Measurements from ENCODE around the gene STRA8. TPM values are rescaled to one million over a fixed set of nuclear protein-coding genes. Genes with fewer than 3 reads are reported as not detected.
A peak's percentile ranks its signal among the peaks of the same experiment; 100 is the strongest.

STRA8 gene
- total and polyA plus RNA-seq, 2 of the 13 experiments (the other 11 are each of a cell fraction or from before 2014, with no cell fraction given) = not detected

DNA sequence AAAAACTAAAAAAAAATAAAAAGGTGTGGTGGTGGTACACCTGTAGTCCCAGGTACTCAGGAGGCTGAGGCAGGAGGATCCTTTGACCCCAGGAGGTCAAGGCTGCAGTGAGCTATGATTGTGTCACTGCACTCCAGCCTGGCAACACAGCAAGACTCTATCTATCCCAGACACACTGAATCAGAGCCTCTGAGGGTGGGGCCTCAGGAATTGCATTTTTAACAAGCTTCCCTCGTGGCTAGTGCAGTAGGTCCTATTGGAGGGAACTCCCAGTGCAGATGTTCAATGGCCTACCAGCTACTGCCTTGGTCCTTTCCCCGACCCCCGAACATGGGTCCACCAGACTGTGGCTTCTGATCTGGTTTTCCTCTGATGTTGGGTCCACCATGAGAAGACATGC, 14.9 kb downstream of the STRA8 start:
- WGBS (ENCODE audit: low lambda C conversion rate) = 88% methylated on average over 2 of the region's 3 CpGs
- CTCF ChIA-PET (ENCODE audit: low intra/inter-chr PET ratio, low total read pairs) = no interaction called here
- in situ Hi-C loops (cut with HindIII; ENCODE audit: extremely low pct_ligation_motif_present, low pct_unique_long_range_greater_than_20kb) = no loop called here
- intact Hi-C loops (cut with micrococcal nuclease; ENCODE audit: unreplicated experiment) = no loop called here
- no TSS peak for BruUV-seq (replicated peaks)
- TF ChIP-seq, protein P1, sequence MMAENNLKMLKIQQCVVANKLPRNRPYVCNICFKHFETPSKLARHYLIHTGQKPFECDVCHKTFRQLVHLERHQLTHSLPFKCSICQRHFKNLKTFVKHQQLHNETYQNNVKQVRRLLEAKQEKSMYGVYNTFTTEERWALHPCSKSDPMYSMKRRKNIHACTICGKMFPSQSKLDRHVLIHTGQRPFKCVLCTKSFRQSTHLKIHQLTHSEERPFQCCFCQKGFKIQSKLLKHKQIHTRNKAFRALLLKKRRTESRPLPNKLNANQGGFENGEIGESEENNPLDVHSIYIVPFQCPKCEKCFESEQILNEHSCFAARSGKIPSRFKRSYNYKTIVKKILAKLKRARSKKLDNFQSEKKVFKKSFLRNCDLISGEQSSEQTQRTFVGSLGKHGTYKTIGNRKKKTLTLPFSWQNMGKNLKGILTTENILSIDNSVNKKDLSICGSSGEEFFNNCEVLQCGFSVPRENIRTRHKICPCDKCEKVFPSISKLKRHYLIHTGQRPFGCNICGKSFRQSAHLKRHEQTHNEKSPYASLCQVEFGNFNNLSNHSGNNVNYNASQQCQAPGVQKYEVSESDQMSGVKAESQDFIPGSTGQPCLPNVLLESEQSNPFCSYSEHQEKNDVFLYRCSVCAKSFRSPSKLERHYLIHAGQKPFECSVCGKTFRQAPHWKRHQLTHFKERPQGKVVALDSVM (CRISPR knock-in tag; IDR thresholded peaks at IDR 0.05) = peak; percentile 47; the same call in 1 of the 2 replicates
- no peak for TF ChIP-seq ZSCAN12 (CRISPR knock-in tag; IDR thresholded peaks at IDR 0.05)
- no peak for ATAC-seq
- H3K27ac ChIP-seq (ENCODE audit: extremely low read length, insufficient read depth, low read length) = no peak overlapping the region
- no peak overlapping the region for H3K9ac ChIP-seq (ENCODE audit: insufficient read depth, low read depth, low read length)
- peaks cover 15% of the 10 kb centered on the region for H3K4me1 ChIP-seq (ENCODE audit: insufficient read depth, low read length)
- no peak for FAIRE-seq
- no peaks in the 10 kb centered on the region for H4K20me1 ChIP-seq (ENCODE audit: insufficient read depth, low read length)
- H2AFZ ChIP-seq (ENCODE audit: low read length) = no peak overlapping the region
- POLR2A ChIA-PET = no interaction called here
- H3K79me2 ChIP-seq (ENCODE audit: insufficient read depth, low read length) = no peaks in the 10 kb centered on the region
- no peaks in the 10 kb centered on the region for H3K9me3 ChIP-seq (ENCODE audit: low read length)
- no peak overlapping the region for H3K4me3 ChIP-seq (replicated peaks in 1 of 3; ENCODE audit: insufficient read depth in 1 of 3, low read depth in 2 of 3, low read length in 3 of 3)
- no peak for DNase-seq (ENCODE audit: low spot score)
- H3K36me3 ChIP-seq (replicated peaks in 1 of 2; ENCODE audit: control insufficient read depth in 1 of 2, insufficient read depth in 2 of 2, low read length in 2 of 2) = no peaks in the 10 kb centered on the region
- H3K27me3 ChIP-seq (ENCODE audit: control insufficient read depth in 1 of 2, insufficient read depth in 2 of 2, low read length in 2 of 2) = no peaks in the 10 kb centered on the region; a peak in 1 of 5 replicates
- H3K4me2 ChIP-seq (ENCODE audit: low read depth, low read length) = no peak overlapping the region

DNA sequence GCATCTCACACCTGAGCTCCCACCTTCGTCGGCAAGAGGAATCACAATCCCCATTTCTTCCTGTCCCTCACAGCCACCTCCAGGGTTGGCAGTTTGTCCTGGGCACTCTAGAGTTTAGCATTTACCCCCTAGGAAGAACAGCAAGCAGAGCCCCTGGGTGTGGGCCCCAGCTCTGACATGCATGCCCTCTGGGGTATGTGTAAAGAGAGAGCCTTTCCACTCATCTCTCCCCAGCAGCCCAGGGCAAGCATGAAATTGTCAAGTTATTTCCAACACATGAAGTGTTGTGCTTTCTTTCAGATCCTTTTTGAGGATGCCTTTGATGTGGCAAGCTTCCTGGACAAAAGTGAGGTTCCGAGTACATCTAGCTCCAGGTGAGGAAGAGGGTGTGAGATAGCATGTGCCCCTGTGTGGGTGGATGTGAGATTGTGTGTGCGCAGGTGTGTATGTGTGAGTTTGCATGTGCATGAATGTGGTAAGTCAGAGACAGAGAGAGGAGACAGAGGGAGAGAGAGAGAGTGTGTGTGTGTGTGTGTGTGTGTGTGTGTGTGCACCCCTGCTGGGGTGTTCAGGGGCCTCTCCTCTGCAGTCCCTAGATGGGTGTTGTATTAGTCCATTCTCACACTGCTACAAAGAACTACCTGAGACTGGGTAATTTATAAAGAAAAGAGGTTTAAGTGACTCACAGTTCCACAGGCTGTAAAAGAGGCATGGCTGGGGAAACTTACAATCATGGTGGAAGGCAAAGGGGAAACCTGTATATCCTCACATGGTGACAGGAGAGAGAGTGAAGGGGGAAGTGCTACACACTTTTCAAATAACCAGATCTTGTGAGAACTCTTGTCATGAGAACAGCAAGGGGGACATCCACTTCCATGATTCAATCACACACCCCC, 18.1 kb downstream of the STRA8 start:
- no peak for TF ChIP-seq ZFP41 (CRISPR knock-in tag; IDR thresholded peaks at IDR 0.05; ENCODE audit: borderline replicate concordance)
- TF ChIP-seq ZNF234 (CRISPR knock-in tag; conservative IDR thresholded peaks at IDR 0.05) = no peak
- TF ChIP-seq NFATC3 (CRISPR knock-in tag; IDR thresholded peaks at IDR 0.05) = no peak
- no peak for TF ChIP-seq ZNF253 (CRISPR knock-in tag; IDR thresholded peaks at IDR 0.05; ENCODE audit: borderline replicate concordance)
- TF ChIP-seq, protein P2, sequence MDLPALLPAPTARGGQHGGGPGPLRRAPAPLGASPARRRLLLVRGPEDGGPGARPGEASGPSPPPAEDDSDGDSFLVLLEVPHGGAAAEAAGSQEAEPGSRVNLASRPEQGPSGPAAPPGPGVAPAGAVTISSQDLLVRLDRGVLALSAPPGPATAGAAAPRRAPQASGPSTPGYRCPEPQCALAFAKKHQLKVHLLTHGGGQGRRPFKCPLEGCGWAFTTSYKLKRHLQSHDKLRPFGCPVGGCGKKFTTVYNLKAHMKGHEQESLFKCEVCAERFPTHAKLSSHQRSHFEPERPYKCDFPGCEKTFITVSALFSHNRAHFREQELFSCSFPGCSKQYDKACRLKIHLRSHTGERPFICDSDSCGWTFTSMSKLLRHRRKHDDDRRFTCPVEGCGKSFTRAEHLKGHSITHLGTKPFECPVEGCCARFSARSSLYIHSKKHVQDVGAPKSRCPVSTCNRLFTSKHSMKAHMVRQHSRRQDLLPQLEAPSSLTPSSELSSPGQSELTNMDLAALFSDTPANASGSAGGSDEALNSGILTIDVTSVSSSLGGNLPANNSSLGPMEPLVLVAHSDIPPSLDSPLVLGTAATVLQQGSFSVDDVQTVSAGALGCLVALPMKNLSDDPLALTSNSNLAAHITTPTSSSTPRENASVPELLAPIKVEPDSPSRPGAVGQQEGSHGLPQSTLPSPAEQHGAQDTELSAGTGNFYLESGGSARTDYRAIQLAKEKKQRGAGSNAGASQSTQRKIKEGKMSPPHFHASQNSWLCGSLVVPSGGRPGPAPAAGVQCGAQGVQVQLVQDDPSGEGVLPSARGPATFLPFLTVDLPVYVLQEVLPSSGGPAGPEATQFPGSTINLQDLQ (CRISPR knock-in tag; IDR thresholded peaks at IDR 0.05) = no peak
- no peak for TF ChIP-seq ZSCAN20 (CRISPR knock-in tag; IDR thresholded peaks at IDR 0.05; ENCODE audit: borderline replicate concordance)
- no peak for TF ChIP-seq BCL6 (CRISPR knock-in tag; IDR thresholded peaks at IDR 0.05)
- TF ChIP-seq ZNF337 (CRISPR knock-in tag; IDR thresholded peaks at IDR 0.05; ENCODE audit: borderline replicate concordance, low read depth) = no peak
- Histone ChIP-seq H4K20me1 (ENCODE audit: insufficient read depth, low read length) (no peaks in the 10 kb centered on the region), H3K9ac (ENCODE audit: insufficient read depth, low read depth, low read length) (no peak overlapping the region), H3K27ac (ENCODE audit: extremely low read length, insufficient read depth, low read length) (no peak overlapping the region), H3K9me3 (ENCODE audit: low read length) (no peaks in the 10 kb centered on the region), H3K4me1 (ENCODE audit: insufficient read depth, low read length) (peaks cover 47% of the 10 kb centered on the region), H2AFZ (ENCODE audit: low read length) (no peak overlapping the region), H3K4me2 (ENCODE audit: low read depth, low read length) (no peak overlapping the region), H3K27me3 (ENCODE audit: control insufficient read depth in 1 of 2, insufficient read depth in 2 of 2, low read length in 2 of 2) (no peaks in the 10 kb centered on the region; a peak in 1 of 5 replicates), H3K36me3 (replicated peaks in 1 of 2; ENCODE audit: control insufficient read depth in 1 of 2, insufficient read depth in 2 of 2, low read length in 2 of 2) (no peaks in the 10 kb centered on the region), H3K4me3 (replicated peaks in 1 of 3; ENCODE audit: insufficient read depth in 1 of 3, low read depth in 2 of 3, low read length in 3 of 3) (no peak overlapping the region), H3K79me2 (ENCODE audit: insufficient read depth, low read length) (no peaks in the 10 kb centered on the region)
- intact Hi-C loops (cut with micrococcal nuclease; ENCODE audit: unreplicated experiment) = loop anchor here (5.0 kb wide), 1 partner anchor 39 kb away; the partner anchor contains the start of gene WDR91
- ATAC-seq = no peak
- in situ Hi-C loops (cut with HindIII; ENCODE audit: extremely low pct_ligation_motif_present, low pct_unique_long_range_greater_than_20kb) = no loop called here
- no peak for DNase-seq (ENCODE audit: low spot score)
- no TSS peak for BruUV-seq (replicated peaks)
- CTCF ChIA-PET (ENCODE audit: low intra/inter-chr PET ratio, low total read pairs) = no interaction called here
- FAIRE-seq = no peak
- WGBS (ENCODE audit: low lambda C conversion rate) = 68% methylated on average over 4 of the region's 4 CpGs
- POLR2A ChIA-PET = no interaction called here
